K562 (cell line): ENCODE results near the gene C17orf113. TPM values are rescaled to one million over a fixed set of nuclear protein-coding genes. Genes with fewer than 3 reads are reported as not detected.

Experiments
- ATF1 ChIP-seq, 2 experiments: fragments of 450-650 bp in 1 of 2; IDR thresholded peaks; 2 replicates each; pipeline ENCODE4 v1.6.1; 2016; ENCODE audit warnings: missing compliant biosample characterization in 1 of 2, missing genetic modification characterization in 1 of 2
- HDGF ChIP-seq: fragments of 450-650 bp; IDR thresholded peaks from 2 replicates; pipeline ENCODE4 v1.6.1; 2016
- JUN ChIP-seq, 2 experiments: sonication (generic) in 1 of 2; formaldehyde crosslinking in 1 of 2; IDR thresholded peaks; 2 replicates each; pipeline versions ENCODE4 v1.6.1 to v1.8.0; 2012 to 2022; ENCODE audit warnings: borderline replicate concordance in 2 of 2, mild to moderate bottlenecking in 2 of 2, improper control_type of control experiment in 1 of 2, low read depth in 1 of 2, low read length in 1 of 2, missing genetic modification reagents in 1 of 2
- MCM5 ChIP-seq: fragments of 450-650 bp; IDR thresholded peaks from 2 replicates; pipeline ENCODE4 v1.6.1; 2016; ENCODE audit warnings: low read depth
- NCOR1 ChIP-seq: fragments of 450-650 bp; IDR thresholded peaks from 2 replicates; pipeline ENCODE4 v1.6.1; 2016; ENCODE audit warnings: mild to moderate bottlenecking, moderate library complexity
- SMAD4 ChIP-seq: fragments of 250-450 bp; sonication (Bioruptor Pico); conservative IDR thresholded peaks from 2 replicates; pipeline ENCODE4 v1.8.0; 2021; ENCODE audit warnings: inconsistent platforms, mild to moderate bottlenecking, moderate library complexity
- TBP ChIP-seq: optimal IDR thresholded peaks from 2 replicates; pipeline ENCODE3; 2011; ENCODE audit warnings: low read depth, low read length, improper control_type of control experiment
- ZFX ChIP-seq: sonication (generic); formaldehyde crosslinking; IDR thresholded peaks from 2 replicates; pipeline ENCODE4 v1.8.0; 2022; ENCODE audit warnings: mild to moderate bottlenecking, missing genetic modification reagents, moderate library complexity
- ZNF143 ChIP-seq: sonication (generic); formaldehyde crosslinking; IDR thresholded peaks from 2 replicates; pipeline ENCODE4 v1.9.0; 2022; ENCODE audit warnings: mild to moderate bottlenecking, missing genetic modification reagents
- ZNF263 ChIP-seq: sonication (generic); formaldehyde crosslinking; IDR thresholded peaks from 2 replicates; pipeline ENCODE4 v1.8.0; 2022; ENCODE audit warnings: mild to moderate bottlenecking, missing genetic modification reagents, borderline replicate concordance
- ZNF766 ChIP-seq: fragments of 200-800 bp; sonication (Bioruptor generic); conservative IDR thresholded peaks from 2 replicates; pipeline ENCODE4 v1.6.1; 2016; ENCODE audit warnings: missing genetic modification characterization, missing compliant biosample characterization
- polyA plus RNA-seq, 8 experiments: library from polyadenylated mRNA; depleted of rRNA in 4 of 8; stranded (reverse) in 5 of 8; unstranded in 3 of 8; fragments of >200 nt; fragmentation: Nextera tagmentation in 2 of 8; fragmentation: Illumina TruSeq in 1 of 8; extraction: Ambion mirVana in 2 of 8; extraction: Trizol in 1 of 8; gene quantifications; 2 replicates each; pipeline versions ENCODE4 v1.2.1 to v1.2.3, GENCODE V29; 2011 to 2014; ENCODE audit warnings: inconsistent platforms in 1 of 8, missing spikeins in 1 of 8
- total RNA-seq, 7 experiments: library from RNA; depleted of rRNA in 6 of 7; stranded (reverse); fragments of >200 nt in 6 of 7; fragmentation: Illumina TruSeq in 2 of 7; extraction: Trizol in 2 of 7; gene quantifications; 2 replicates each; pipeline versions ENCODE4 v1.2.1 to v1.2.3, GENCODE V29; 2011 to 2021; ENCODE audit warnings: low replicate concordance in 1 of 7
- TF ChIP-seq, protein P1 (sequence below), 2 experiments: fragments of 450-650 bp in 1 of 2; IDR thresholded peaks; 2 replicates each; pipeline ENCODE4 v1.6.1; 2011 to 2017; ENCODE audit warnings: low read depth in 2 of 2, antibody characterized with exemption in 1 of 2, borderline replicate concordance in 1 of 2, low read length in 1 of 2, mild to moderate bottlenecking in 1 of 2, mixed read lengths in 1 of 2; ENCODE audit not compliant: control insufficient read depth in 1 of 2
- TF ChIP-seq, protein P2 (sequence below): fragments of 150-350 bp; IDR thresholded peaks from 2 replicates; pipeline ENCODE4 v1.6.1; 2014; ENCODE audit warnings: low read depth, mild to moderate bottlenecking, low read length, borderline replicate concordance
- TF ChIP-seq, protein P3 (sequence below): fragments of 450-650 bp; IDR thresholded peaks from 2 replicates; pipeline ENCODE4 v1.6.1; 2017; ENCODE audit warnings: mild to moderate bottlenecking, moderate library complexity
- TF ChIP-seq, protein P4 (sequence below): fragments of 250-450 bp; sonication (Bioruptor Pico); IDR thresholded peaks from 2 replicates; pipeline ENCODE4 v1.4.0; 2020; ENCODE audit warnings: borderline replicate concordance

Gene C17orf113
- total and polyA plus RNA-seq, 9 of the 15 experiments (the other 6 are each of a cell fraction or from before 2014, with no cell fraction given) = 0.10 to 1.2 (median 0.31) TPM

DNA sequence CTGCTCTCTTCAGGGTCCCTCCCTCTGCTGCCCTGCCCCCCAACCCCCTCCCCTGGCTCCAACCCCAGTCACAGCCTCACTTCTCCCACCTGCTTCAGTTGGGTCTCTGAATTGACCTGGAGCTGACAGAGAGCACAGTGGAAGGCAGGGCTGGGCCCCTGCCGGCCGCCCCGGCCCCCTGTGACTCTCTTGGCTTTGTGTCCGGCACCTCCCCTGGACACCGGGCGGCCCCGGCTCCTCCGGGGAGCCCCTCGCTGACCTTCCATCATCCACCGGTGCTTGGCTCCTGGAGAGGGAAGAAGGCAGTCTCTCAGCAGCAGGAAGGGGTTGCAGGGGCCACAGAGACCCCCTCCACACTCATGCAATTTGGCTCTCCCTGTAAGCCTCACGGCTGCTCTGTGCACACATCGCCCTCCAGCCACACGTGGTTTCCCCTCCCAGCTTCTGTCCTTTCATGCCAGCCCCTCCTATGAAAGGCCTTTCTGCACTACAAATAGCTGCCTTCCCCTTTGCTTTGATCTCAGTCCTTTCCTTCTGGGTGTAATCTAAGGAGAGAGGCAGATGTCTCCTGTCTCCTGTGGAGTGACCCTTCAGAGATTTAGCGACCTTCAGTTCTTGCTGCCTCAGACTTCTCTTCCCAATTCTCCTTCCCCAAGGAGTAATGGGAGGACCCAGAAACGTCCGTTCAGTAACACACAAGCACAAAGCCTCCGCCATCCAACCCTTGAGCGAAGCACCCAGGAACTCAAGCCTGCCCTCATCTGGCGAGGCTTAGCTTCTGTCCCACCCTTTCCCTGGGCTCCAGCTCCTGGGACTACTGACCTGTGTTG lies 22.2 kb downstream of the C17orf113 start (continued):
- no peak for TF ChIP-seq TBP
- no peak for TF ChIP-seq ZFX (CRISPR knock-in tag)
- TF ChIP-seq, protein P1, sequence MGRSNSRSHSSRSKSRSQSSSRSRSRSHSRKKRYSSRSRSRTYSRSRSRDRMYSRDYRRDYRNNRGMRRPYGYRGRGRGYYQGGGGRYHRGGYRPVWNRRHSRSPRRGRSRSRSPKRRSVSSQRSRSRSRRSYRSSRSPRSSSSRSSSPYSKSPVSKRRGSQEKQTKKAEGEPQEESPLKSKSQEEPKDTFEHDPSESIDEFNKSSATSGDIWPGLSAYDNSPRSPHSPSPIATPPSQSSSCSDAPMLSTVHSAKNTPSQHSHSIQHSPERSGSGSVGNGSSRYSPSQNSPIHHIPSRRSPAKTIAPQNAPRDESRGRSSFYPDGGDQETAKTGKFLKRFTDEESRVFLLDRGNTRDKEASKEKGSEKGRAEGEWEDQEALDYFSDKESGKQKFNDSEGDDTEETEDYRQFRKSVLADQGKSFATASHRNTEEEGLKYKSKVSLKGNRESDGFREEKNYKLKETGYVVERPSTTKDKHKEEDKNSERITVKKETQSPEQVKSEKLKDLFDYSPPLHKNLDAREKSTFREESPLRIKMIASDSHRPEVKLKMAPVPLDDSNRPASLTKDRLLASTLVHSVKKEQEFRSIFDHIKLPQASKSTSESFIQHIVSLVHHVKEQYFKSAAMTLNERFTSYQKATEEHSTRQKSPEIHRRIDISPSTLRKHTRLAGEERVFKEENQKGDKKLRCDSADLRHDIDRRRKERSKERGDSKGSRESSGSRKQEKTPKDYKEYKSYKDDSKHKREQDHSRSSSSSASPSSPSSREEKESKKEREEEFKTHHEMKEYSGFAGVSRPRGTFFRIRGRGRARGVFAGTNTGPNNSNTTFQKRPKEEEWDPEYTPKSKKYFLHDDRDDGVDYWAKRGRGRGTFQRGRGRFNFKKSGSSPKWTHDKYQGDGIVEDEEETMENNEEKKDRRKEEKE (IDR thresholded peaks at IDR 0.05; ENCODE audit: borderline replicate concordance in 1 of 2, control insufficient read depth in 1 of 2, low read depth in 2 of 2, low read length in 1 of 2) = no peak
- TF ChIP-seq NCOR1 = no peak
- TF ChIP-seq SMAD4 (CRISPR knock-in tag) = no peak
- TF ChIP-seq, protein P2, sequence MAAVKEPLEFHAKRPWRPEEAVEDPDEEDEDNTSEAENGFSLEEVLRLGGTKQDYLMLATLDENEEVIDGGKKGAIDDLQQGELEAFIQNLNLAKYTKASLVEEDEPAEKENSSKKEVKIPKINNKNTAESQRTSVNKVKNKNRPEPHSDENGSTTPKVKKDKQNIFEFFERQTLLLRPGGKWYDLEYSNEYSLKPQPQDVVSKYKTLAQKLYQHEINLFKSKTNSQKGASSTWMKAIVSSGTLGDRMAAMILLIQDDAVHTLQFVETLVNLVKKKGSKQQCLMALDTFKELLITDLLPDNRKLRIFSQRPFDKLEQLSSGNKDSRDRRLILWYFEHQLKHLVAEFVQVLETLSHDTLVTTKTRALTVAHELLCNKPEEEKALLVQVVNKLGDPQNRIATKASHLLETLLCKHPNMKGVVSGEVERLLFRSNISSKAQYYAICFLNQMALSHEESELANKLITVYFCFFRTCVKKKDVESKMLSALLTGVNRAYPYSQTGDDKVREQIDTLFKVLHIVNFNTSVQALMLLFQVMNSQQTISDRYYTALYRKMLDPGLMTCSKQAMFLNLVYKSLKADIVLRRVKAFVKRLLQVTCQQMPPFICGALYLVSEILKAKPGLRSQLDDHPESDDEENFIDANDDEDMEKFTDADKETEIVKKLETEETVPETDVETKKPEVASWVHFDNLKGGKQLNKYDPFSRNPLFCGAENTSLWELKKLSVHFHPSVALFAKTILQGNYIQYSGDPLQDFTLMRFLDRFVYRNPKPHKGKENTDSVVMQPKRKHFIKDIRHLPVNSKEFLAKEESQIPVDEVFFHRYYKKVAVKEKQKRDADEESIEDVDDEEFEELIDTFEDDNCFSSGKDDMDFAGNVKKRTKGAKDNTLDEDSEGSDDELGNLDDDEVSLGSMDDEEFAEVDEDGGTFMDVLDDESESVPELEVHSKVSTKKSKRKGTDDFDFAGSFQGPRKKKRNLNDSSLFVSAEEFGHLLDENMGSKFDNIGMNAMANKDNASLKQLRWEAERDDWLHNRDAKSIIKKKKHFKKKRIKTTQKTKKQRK = no peak
- TF ChIP-seq MCM5 = no peak
- TF ChIP-seq ATF1 (CRISPR knock-in tag; IDR thresholded peaks at IDR 0.05) = no peak
- no peak for TF ChIP-seq ATF1 (tag; IDR thresholded peaks at IDR 0.05)
- no peak for TF ChIP-seq ZNF263 (CRISPR knock-in tag)
- no peak for TF ChIP-seq ZNF766
- TF ChIP-seq HDGF = no peak
- TF ChIP-seq, protein P3, sequence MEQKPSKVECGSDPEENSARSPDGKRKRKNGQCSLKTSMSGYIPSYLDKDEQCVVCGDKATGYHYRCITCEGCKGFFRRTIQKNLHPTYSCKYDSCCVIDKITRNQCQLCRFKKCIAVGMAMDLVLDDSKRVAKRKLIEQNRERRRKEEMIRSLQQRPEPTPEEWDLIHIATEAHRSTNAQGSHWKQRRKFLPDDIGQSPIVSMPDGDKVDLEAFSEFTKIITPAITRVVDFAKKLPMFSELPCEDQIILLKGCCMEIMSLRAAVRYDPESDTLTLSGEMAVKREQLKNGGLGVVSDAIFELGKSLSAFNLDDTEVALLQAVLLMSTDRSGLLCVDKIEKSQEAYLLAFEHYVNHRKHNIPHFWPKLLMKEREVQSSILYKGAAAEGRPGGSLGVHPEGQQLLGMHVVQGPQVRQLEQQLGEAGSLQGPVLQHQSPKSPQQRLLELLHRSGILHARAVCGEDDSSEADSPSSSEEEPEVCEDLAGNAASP = no peak
- no peak for TF ChIP-seq ZNF143 (CRISPR knock-in tag)
- no peak for TF ChIP-seq JUN (IDR thresholded peaks at IDR 0.05; ENCODE audit: borderline replicate concordance, low read depth, low read length)
- TF ChIP-seq JUN (CRISPR knock-in tag; IDR thresholded peaks at IDR 0.05; ENCODE audit: borderline replicate concordance) = no peak
- TF ChIP-seq, protein P4, sequence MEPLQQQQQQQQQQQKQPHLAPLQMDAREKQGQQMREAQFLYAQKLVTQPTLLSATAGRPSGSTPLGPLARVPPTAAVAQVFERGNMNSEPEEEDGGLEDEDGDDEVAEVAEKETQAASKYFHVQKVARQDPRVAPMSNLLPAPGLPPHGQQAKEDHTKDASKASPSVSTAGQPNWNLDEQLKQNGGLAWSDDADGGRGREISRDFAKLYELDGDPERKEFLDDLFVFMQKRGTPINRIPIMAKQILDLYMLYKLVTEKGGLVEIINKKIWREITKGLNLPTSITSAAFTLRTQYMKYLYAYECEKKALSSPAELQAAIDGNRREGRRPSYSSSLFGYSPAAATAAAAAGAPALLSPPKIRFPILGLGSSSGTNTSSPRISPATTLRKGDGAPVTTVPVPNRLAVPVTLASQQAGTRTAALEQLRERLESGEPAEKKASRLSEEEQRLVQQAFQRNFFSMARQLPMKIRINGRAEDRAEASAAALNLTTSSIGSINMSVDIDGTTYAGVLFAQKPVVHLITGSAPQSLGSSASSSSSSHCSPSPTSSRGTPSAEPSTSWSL (CRISPR knock-in tag) = no peak
